DND-41 (cell line): ENCODE measurements around the gene KCNQ1OT1.

ENCODE experiments used
- ATAC-seq: fragments of 200-7000 bp; cut with Tn5 transposase; 3 replicates; pipeline ENCODE4 v1.9.1; 2021; ENCODE audit warnings: low read depth; ENCODE audit not compliant: insufficient read depth
- DNase-seq: peaks from one replicate; pipeline ENCODE4 v3.0.0-alpha.2; 2020
- H2AFZ ChIP-seq: 2 replicates; pipeline ENCODE4 v1.6.0; 2012; ENCODE audit warnings: low read depth, low read length
- H3K27ac ChIP-seq: 2 replicates; pipeline ENCODE4 v1.5.1; 2012; ENCODE audit warnings: low read length, inconsistent platforms
- H3K27me3 ChIP-seq: fragments of 200-600 bp; sonication (generic); 2 replicates; pipeline ENCODE4 v1.6.0; 2012; ENCODE audit warnings: low read length, mild to moderate bottlenecking, inconsistent platforms; ENCODE audit not compliant: insufficient read depth, poor library complexity
- H3K36me3 ChIP-seq: 2 replicates; pipeline ENCODE4 v1.5.1; 2012; ENCODE audit warnings: low read length, inconsistent platforms; ENCODE audit not compliant: insufficient read depth
- H3K4me1 ChIP-seq: 2 replicates; pipeline ENCODE4 v1.5.1; 2012; ENCODE audit warnings: mild to moderate bottlenecking, low read length; ENCODE audit not compliant: insufficient read depth
- H3K4me2 ChIP-seq: 2 replicates; pipeline ENCODE4 v1.6.0; 2012; ENCODE audit warnings: mild to moderate bottlenecking, moderate library complexity, low read length, inconsistent platforms; ENCODE audit not compliant: insufficient read depth
- H3K4me3 ChIP-seq, 2 experiments: fragments of 200-600 bp in 1 of 2; shearing (Covaris generic) in 1 of 2; 2 replicates each; pipeline ENCODE4 v1.5.1; 2012 to 2016; ENCODE audit warnings: inconsistent platforms in 2 of 2, low read length in 2 of 2, mild to moderate bottlenecking in 2 of 2, low read depth in 1 of 2, moderate library complexity in 1 of 2
- H3K79me2 ChIP-seq: 2 replicates; pipeline ENCODE4 v1.6.0; 2012; ENCODE audit warnings: low read length, inconsistent platforms; ENCODE audit not compliant: insufficient read depth
- H3K9ac ChIP-seq: 2 replicates; pipeline ENCODE4 v1.6.0; 2012; ENCODE audit warnings: low read depth, mild to moderate bottlenecking, inconsistent platforms, low read length, moderate library complexity
- H3K9me3 ChIP-seq: 2 replicates; pipeline ENCODE4 v1.5.1; 2012; ENCODE audit warnings: low read length, moderate library complexity, mild to moderate bottlenecking, inconsistent platforms; ENCODE audit not compliant: insufficient read depth, severe bottlenecking
- H4K20me1 ChIP-seq: 2 replicates; pipeline ENCODE4 v1.6.0; 2012; ENCODE audit warnings: low read length; ENCODE audit not compliant: insufficient read depth
- EZH2 ChIP-seq: IDR thresholded peaks from 3 replicates; pipeline ENCODE4 v1.6.1; 2012; ENCODE audit warnings: borderline replicate concordance, low read depth, mild to moderate bottlenecking, moderate library complexity, low read length, inconsistent platforms; ENCODE audit not compliant: severe bottlenecking
- TF ChIP-seq, protein P1 (sequence below): IDR thresholded peaks from 2 replicates; pipeline ENCODE4 v1.5.1; 2012; ENCODE audit warnings: borderline replicate concordance, low read length, moderate library complexity, mild to moderate bottlenecking; ENCODE audit not compliant: poor library complexity, severe bottlenecking; ENCODE audit errors: extremely low read depth

KCNQ1OT1 gene

DNA sequence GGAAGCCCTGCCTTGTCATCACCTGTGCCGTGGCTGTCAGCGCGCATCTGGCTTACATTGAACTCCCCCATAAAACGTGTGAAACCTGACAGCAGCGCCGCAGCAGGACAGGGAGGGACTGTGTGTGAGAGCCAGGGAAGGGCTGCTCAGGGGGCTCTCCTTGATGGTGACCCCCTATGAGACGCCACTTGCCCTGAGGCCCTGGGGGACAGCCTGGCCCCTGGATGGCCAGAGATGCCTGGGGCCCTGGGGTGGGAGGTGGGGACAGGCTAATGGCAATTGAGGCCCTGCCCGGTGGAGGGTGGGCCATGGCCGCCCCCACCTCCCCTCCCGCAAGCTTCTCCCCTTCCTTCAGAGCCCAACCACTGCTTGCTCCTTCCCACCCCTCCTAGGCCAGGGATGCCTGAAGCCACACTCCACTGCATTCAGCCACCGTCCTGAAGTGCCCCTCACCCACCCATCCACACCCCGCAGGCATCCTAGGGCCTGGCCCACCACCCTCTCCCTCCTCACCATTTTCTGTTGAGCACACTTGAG is 35.3 kb upstream of the KCNQ1OT1 start:
- no peak overlapping the region for H2AFZ ChIP-seq
- H3K4me1 ChIP-seq, result no peaks in the 10 kb centered on the region
- H3K36me3 ChIP-seq, result no peaks in the 10 kb centered on the region
- H3K9ac ChIP-seq, result no peak overlapping the region
- DNase-seq, result no peak
- no peak for TF ChIP-seq EZH2
- TF ChIP-seq, protein P1, sequence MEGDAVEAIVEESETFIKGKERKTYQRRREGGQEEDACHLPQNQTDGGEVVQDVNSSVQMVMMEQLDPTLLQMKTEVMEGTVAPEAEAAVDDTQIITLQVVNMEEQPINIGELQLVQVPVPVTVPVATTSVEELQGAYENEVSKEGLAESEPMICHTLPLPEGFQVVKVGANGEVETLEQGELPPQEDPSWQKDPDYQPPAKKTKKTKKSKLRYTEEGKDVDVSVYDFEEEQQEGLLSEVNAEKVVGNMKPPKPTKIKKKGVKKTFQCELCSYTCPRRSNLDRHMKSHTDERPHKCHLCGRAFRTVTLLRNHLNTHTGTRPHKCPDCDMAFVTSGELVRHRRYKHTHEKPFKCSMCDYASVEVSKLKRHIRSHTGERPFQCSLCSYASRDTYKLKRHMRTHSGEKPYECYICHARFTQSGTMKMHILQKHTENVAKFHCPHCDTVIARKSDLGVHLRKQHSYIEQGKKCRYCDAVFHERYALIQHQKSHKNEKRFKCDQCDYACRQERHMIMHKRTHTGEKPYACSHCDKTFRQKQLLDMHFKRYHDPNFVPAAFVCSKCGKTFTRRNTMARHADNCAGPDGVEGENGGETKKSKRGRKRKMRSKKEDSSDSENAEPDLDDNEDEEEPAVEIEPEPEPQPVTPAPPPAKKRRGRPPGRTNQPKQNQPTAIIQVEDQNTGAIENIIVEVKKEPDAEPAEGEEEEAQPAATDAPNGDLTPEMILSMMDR, result no peak
- H3K27me3 ChIP-seq, result no peaks in the 10 kb centered on the region
- H4K20me1 ChIP-seq, result no peaks in the 10 kb centered on the region; the same call in none of the 2 replicates
- no peak for ATAC-seq
- no peak overlapping the region for H3K4me2 ChIP-seq
- H3K79me2 ChIP-seq, result no peaks in the 10 kb centered on the region
- no peak overlapping the region for H3K4me3 ChIP-seq
- H3K27ac ChIP-seq, result no peak overlapping the region
- no peaks in the 10 kb centered on the region for H3K9me3 ChIP-seq

DNA sequence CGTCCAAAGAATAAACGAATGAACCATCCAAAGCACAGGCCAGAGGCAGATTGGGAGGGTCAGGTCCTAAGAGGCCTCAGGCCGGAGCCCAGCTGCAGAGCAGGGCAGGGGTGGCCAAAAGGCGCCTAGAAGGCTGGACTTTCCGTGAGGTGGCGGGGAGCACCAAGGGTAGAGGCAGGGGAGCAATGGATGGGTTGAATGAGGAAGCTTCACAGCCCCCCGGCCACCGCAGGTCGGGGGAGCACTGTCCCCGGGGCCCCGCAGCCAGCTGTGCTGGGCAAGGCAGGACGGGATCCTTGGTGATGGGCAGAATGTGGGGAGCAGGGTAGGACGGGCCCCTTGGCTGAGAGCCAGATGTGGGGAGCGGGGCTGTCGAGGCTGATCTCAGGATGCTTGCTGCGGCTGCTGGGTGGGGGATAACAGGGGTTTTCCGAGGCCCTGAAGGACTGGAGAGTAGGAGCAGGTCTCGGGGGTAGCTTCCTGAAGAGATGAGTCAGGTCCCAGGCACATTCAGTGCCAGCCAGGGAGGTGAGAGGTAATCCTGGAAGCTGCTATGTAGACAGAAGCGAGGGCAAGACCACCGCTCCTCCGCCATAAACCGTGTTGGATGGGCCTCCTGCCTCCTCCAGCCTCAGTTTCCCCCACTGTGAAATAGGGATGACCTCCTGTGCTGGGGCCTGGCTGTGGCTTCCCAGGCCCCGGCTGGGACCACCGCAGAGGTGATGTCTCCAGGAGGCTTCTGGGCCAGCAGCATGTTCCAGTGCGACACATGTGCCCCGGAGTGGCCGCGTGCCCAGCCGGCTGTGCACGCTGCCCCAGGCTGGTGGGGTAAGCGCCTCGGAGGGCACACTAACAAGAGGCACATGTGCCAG is 34.6 kb upstream of the KCNQ1OT1 start:
- no peak overlapping the region for H3K9ac ChIP-seq
- DNase-seq (no peak), ATAC-seq (no peak)
- H3K9me3 ChIP-seq, result no peaks in the 10 kb centered on the region
- TF ChIP-seq EZH2, result no peak
- TF ChIP-seq, protein P1, result no peak
- H3K36me3 ChIP-seq, result no peaks in the 10 kb centered on the region
- no peak overlapping the region for H3K27ac ChIP-seq
- H2AFZ ChIP-seq, result no peak overlapping the region
- no peaks in the 10 kb centered on the region for H3K4me1 ChIP-seq
- no peak overlapping the region for H3K4me3 ChIP-seq
- H3K4me2 ChIP-seq, result no peak overlapping the region
- H4K20me1 ChIP-seq, result no peaks in the 10 kb centered on the region; the same call in none of the 2 replicates
- peaks cover 3% of the 10 kb centered on the region for H3K27me3 ChIP-seq
- H3K79me2 ChIP-seq, result no peaks in the 10 kb centered on the region

DNA sequence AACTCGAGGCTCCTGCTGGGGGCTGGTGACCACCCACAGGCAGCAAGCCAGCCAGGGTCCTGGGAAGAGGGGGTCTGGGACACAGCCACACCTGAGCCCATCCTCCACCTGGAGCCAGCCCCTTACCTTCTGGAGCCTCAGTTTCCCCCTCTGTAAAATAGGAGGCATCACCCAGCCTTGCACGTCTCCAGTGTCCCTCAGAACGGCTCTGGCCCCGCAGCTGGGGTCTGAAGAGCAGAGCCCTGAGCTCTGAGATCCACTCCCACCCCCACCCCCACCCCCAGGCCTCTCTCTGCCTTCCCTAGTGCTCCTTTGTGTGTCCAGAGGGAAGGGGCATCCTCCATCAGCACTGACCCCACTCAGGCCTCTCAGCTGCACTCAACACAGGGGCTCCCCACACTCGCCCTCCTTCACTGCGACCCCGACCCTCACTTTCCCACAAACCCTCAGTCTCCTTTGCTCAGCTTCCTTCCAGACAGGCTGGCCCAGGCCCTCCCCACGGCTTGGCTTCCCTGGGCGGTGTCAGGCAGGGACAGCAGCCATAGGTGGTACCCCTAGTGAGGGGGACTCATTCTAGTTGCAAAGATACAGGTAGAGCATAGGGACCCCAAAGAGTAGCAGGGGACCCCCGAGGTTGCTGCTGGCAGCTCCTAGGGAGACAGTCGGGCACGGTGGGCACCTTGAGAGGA is 33.3 kb upstream of the KCNQ1OT1 start:
- H3K4me1 ChIP-seq, result no peaks in the 10 kb centered on the region

More for the DNA sequence above, 33.3 kb upstream of the KCNQ1OT1 start:
- Histone ChIP-seq H2AFZ (no peak overlapping the region), H3K79me2 (no peaks in the 10 kb centered on the region), H3K36me3 (no peaks in the 10 kb centered on the region), H3K9ac (no peak overlapping the region), H3K27ac (no peak overlapping the region), H4K20me1 (no peaks in the 10 kb centered on the region; the same call in none of the 2 replicates), H3K9me3 (no peaks in the 10 kb centered on the region), H3K4me3 (no peak overlapping the region), H3K27me3 (peaks cover 5% of the 10 kb centered on the region), H3K4me2 (no peak overlapping the region)
- ATAC-seq (no peak), DNase-seq (no peak)
- TF ChIP-seq, protein P1, result no peak
- TF ChIP-seq EZH2, result no peak
